KMS-11 (cell line): ENCODE data around the gene HAPLN3.

Experiments
- H2AFZ ChIP-seq: fragments of 200-600 bp; sonication (generic); 2 replicates; pipeline ENCODE4 v1.6.1; 2016; ENCODE audit warnings: antibody characterized with exemption, mixed run types, low read depth
- H3K27ac ChIP-seq: fragments of 200-600 bp; sonication (generic); 2 replicates; pipeline ENCODE4 v1.6.1; 2016; ENCODE audit warnings: mild to moderate bottlenecking, mixed run types
- H3K27me3 ChIP-seq: fragments of 200-600 bp; sonication (generic); 2 replicates; pipeline ENCODE4 v1.6.1; 2017; ENCODE audit warnings: mild to moderate bottlenecking, low read depth, mixed run types, moderate library complexity; ENCODE audit not compliant: insufficient read depth
- H3K36me3 ChIP-seq: fragments of 200-600 bp; sonication (generic); 2 replicates; pipeline ENCODE4 v1.6.1; 2017; ENCODE audit warnings: mild to moderate bottlenecking, mixed run types; ENCODE audit not compliant: insufficient read depth
- H3K4me1 ChIP-seq: fragments of 200-600 bp; sonication (generic); 2 replicates; pipeline ENCODE4 v1.6.1; 2016; ENCODE audit warnings: mild to moderate bottlenecking, low read depth, mixed run types; ENCODE audit not compliant: poor library complexity, severe bottlenecking
- H3K4me2 ChIP-seq: fragments of 200-600 bp; sonication (generic); 2 replicates; pipeline ENCODE4 v1.7.0; 2016; ENCODE audit warnings: mild to moderate bottlenecking, mixed run types
- H3K4me3 ChIP-seq: fragments of 200-600 bp; sonication (generic); IDR thresholded peaks from 2 replicates; pipeline ENCODE4 v1.6.1; 2017; ENCODE audit warnings: low read depth, low read length, mixed read lengths; ENCODE audit not compliant: insufficient read depth
- H3K79me2 ChIP-seq: fragments of 200-600 bp; sonication (generic); 2 replicates; pipeline ENCODE4 v1.6.1; 2016; ENCODE audit warnings: low read depth, mixed run types; ENCODE audit not compliant: insufficient read depth
- H3K9ac ChIP-seq: fragments of 200-600 bp; sonication (generic); 2 replicates; pipeline ENCODE4 v1.6.1; 2016; ENCODE audit warnings: mild to moderate bottlenecking, mixed run types
- H4K20me1 ChIP-seq: fragments of 200-600 bp; sonication (generic); 2 replicates; pipeline ENCODE4 v1.6.1; 2016; ENCODE audit warnings: mild to moderate bottlenecking, mixed run types; ENCODE audit not compliant: insufficient read depth
- CTCF ChIP-seq: fragments of 200-600 bp; sonication (generic); conservative IDR thresholded peaks from 2 replicates; pipeline ENCODE4 v1.6.1; 2017; ENCODE audit warnings: low read depth, mild to moderate bottlenecking, antibody characterized with exemption, low read length, moderate library complexity, mixed read lengths

Gene HAPLN3

GRCh38 chr15:88877906-88878305 is 17.4 kb downstream of the HAPLN3 start:
- H3K79me2 ChIP-seq = no peaks in the 10 kb centered on the region
- H3K4me1 ChIP-seq = no peaks in the 10 kb centered on the region
- no peak overlapping the region for H3K4me3 ChIP-seq
- no peak overlapping the region for H2AFZ ChIP-seq
- TF ChIP-seq CTCF = no peak
- H3K27me3 ChIP-seq = no peaks in the 10 kb centered on the region
- no peak overlapping the region for H3K27ac ChIP-seq
- no peaks in the 10 kb centered on the region for H4K20me1 ChIP-seq
- no peaks in the 10 kb centered on the region for H3K36me3 ChIP-seq
- no peak overlapping the region for H3K4me2 ChIP-seq
- no peak overlapping the region for H3K9ac ChIP-seq

- H3K79me2 ChIP-seq = no peaks in the 10 kb centered on the region
- no peak overlapping the region for H3K4me2 ChIP-seq
- no peak overlapping the region for H3K27ac ChIP-seq
- TF ChIP-seq CTCF = no peak
- no peak overlapping the region for H3K4me3 ChIP-seq
- no peaks in the 10 kb centered on the region for H3K4me1 ChIP-seq
- H4K20me1 ChIP-seq = no peaks in the 10 kb centered on the region
- no peak overlapping the region for H3K9ac ChIP-seq
- no peaks in the 10 kb centered on the region for H3K27me3 ChIP-seq
- no peak overlapping the region for H2AFZ ChIP-seq
- no peaks in the 10 kb centered on the region for H3K36me3 ChIP-seq
These were observed 17.9 kb downstream of the HAPLN3 start for GRCh38 chr15:88877415-88877814.

GRCh38 chr15:88876573-88876972 is 18.8 kb downstream of the HAPLN3 start:
- Histone ChIP-seq H3K27ac (no peak overlapping the region), H4K20me1 (no peaks in the 10 kb centered on the region), H3K4me2 (no peak overlapping the region), H2AFZ (no peak overlapping the region), H3K36me3 (no peaks in the 10 kb centered on the region), H3K4me1 (no peaks in the 10 kb centered on the region), H3K79me2 (no peaks in the 10 kb centered on the region), H3K27me3 (no peaks in the 10 kb centered on the region), H3K9ac (no peak overlapping the region), H3K4me3 (no peak overlapping the region)
- TF ChIP-seq CTCF = no peak

GRCh38 chr15:88874684-88875083 is 20.7 kb downstream of the HAPLN3 start:
- Histone ChIP-seq H3K36me3 (no peaks in the 10 kb centered on the region), H3K9ac (no peak overlapping the region), H4K20me1 (no peaks in the 10 kb centered on the region), H3K4me2 (no peak overlapping the region), H3K27ac (no peak overlapping the region), H2AFZ (no peak overlapping the region), H3K27me3 (no peaks in the 10 kb centered on the region), H3K79me2 (no peaks in the 10 kb centered on the region), H3K4me1 (no peaks in the 10 kb centered on the region), H3K4me3 (no peak overlapping the region)
- no peak for TF ChIP-seq CTCF

GRCh38 chr15:88874275-88874674 is 21.1 kb downstream of the HAPLN3 start:
- Histone ChIP-seq H3K27ac (no peak overlapping the region), H3K4me1 (no peaks in the 10 kb centered on the region), H3K4me3 (no peak overlapping the region), H4K20me1 (no peaks in the 10 kb centered on the region), H3K27me3 (no peaks in the 10 kb centered on the region), H2AFZ (no peak overlapping the region), H3K4me2 (no peak overlapping the region), H3K36me3 (no peaks in the 10 kb centered on the region), H3K79me2 (no peaks in the 10 kb centered on the region), H3K9ac (no peak overlapping the region)
- no peak for TF ChIP-seq CTCF
